AG10803 (cell line): Measurements from ENCODE around the gene IL12RB2.

Experiments
- DNase-seq: peaks from one replicate; pipeline ENCODE4 v3.0.0; 2010; ENCODE audit warnings: low read depth
- H3K4me3 ChIP-seq: 2 replicates; pipeline ENCODE4 v1.5.1; 2011; ENCODE audit warnings: mild to moderate bottlenecking, low read length, control low read depth
- TF ChIP-seq, protein P1 (sequence below): conservative IDR thresholded peaks from 2 replicates; pipeline ENCODE4 v1.5.1; 2011; ENCODE audit warnings: mild to moderate bottlenecking, low read length, control low read depth, inconsistent platforms

IL12RB2 gene

DNA sequence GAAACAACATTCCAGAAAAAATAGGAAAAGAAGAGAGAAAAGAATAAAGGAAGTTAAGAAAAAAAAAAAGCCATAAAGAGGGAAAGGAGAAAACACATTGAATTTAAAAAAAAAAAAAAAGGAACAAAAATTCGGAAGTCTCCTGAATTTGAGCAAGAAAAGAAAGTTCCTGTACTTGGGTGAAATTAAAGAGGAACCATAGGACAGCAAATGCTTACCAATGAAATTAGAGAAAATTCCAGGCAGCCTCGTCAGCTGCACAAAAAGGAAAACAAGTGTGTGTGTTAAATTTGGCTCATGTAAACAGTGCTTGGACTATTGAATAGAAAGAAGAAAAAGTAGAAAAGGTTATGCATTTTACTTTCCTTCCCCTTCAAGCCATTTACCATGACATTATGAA is 4.9 kb downstream of the IL12RB2 start:
- TF ChIP-seq, protein P1, sequence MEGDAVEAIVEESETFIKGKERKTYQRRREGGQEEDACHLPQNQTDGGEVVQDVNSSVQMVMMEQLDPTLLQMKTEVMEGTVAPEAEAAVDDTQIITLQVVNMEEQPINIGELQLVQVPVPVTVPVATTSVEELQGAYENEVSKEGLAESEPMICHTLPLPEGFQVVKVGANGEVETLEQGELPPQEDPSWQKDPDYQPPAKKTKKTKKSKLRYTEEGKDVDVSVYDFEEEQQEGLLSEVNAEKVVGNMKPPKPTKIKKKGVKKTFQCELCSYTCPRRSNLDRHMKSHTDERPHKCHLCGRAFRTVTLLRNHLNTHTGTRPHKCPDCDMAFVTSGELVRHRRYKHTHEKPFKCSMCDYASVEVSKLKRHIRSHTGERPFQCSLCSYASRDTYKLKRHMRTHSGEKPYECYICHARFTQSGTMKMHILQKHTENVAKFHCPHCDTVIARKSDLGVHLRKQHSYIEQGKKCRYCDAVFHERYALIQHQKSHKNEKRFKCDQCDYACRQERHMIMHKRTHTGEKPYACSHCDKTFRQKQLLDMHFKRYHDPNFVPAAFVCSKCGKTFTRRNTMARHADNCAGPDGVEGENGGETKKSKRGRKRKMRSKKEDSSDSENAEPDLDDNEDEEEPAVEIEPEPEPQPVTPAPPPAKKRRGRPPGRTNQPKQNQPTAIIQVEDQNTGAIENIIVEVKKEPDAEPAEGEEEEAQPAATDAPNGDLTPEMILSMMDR = no peak
- H3K4me3 ChIP-seq = no peak overlapping the region
- DNase-seq = no peak

GRCh38 chr1:67313934-67314671 is 6.4 kb downstream of the IL12RB2 start:
- no peak overlapping the region for H3K4me3 ChIP-seq
- TF ChIP-seq, protein P1 = no peak
- DNase-seq = no peak

DNA sequence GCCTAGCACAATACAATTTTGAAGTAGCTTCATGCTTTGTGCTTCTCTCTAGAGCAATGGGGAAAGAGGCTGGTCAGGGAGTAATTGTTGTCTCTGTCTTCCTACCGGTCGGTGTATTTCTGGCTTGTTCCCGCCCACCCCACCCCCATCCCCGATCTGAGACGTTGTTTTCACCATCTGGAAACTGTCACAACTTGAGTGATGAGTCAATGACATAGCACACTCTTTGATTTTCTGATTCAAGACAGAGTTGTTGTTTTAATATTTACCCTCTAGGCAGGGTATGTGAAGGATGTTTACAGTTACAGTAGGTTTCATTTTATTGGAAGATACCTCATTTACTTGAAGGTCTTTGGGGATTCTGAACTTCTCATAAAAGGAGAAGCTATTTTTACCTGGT is 7.0 kb downstream of the IL12RB2 start:
- DNase-seq = no peak
- H3K4me3 ChIP-seq = no peak overlapping the region
- TF ChIP-seq, protein P1 = no peak

- TF ChIP-seq, protein P1 = no peak
- DNase-seq = no peak
- no peak overlapping the region for H3K4me3 ChIP-seq
These were observed 8.7 kb downstream of the IL12RB2 start for GRCh38 chr1:67316180-67316902.

- H3K4me3 ChIP-seq = no peak overlapping the region
- TF ChIP-seq, protein P1 = no peak
- no peak for DNase-seq
These were observed 9.2 kb downstream of the IL12RB2 start for GRCh38 chr1:67316918-67317317.

DNA sequence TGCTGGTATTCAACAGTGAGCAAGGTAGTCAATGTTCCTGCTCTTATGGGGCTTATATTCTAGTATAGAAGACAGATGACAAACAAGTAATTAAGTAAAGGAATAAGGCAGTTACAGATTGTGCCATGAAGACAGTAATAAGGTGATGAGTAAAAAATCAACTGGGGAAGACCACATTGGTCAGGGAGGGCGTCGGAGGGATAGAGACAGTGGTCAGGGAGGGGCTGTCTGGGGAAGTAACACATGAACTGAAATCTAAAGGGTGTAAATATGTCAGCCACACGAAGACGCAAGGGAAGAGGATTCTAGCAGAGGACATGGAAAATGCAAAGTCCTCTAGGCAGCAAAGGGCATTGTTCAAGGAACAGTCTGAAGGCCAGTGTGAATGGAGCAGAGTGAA is 10.1 kb downstream of the IL12RB2 start:
- TF ChIP-seq, protein P1 = no peak
- H3K4me3 ChIP-seq = no peak overlapping the region
- no peak for DNase-seq

GRCh38 chr1:67322442-67322841 is 14.8 kb downstream of the IL12RB2 start:
- TF ChIP-seq, protein P1 = no peak
- no peak overlapping the region for H3K4me3 ChIP-seq
- no peak for DNase-seq
